ENCODE measurements around the gene NDFIP2. TPM values are rescaled to one million over a fixed set of nuclear protein-coding genes. Genes with fewer than 3 reads are reported as not detected.

NDFIP2 gene
- total and polyA plus RNA-seq, 10 of the 15 experiments (the other 5 are each of a cell fraction or from before 2014, with no cell fraction given): 17.9 to 57.2 (median 30.6) TPM

DNA sequence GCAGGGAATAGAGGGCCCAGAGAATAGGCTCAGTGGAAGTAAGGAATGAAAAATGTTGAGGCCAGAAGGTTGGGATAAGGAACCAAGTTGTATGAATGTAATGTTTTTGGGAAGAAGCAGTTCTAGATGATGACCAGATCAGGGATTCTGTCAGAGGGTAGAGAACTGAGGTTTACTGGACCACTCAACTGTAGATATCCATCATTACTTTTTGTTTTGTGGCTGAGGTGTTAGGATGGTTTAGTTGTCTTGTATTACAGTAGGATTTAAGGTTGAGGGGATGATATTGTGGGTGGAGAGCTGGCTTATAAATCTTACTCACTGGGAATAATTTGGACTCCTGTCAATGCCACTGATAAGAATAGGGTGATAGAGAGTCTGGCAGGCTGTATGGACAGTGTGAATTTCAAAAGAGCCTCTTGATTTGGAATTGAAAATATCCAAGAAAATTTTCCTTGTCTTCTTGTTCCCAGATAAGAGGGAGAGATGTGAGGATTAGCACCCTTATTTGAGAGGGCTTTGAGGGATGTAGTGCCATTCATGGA, 22.6 kb downstream of the NDFIP2 start (continued):
- TF ChIP-seq ETV6 (conservative IDR thresholded peaks at IDR 0.05 in 1 of 2, IDR thresholded peaks at IDR 0.05 in 1 of 2; ENCODE audit: borderline replicate concordance in 1 of 2, low read depth in 1 of 2) (no peak), CEBPB (IDR thresholded peaks at IDR 0.05; ENCODE audit: borderline replicate concordance in 1 of 2, low read depth in 2 of 2, low read length in 2 of 2) (no peak), IKZF2 (IDR thresholded peaks at IDR 0.05) (no peak), USF1 (IDR thresholded peaks at IDR 0.05; ENCODE audit: borderline replicate concordance, extremely low read length, insufficient read depth, low read depth, low read length) (no peak), POLR2A (IDR thresholded peaks at IDR 0.05; ENCODE audit: low read depth, low read length) (no peak), MEF2A (IDR thresholded peaks at IDR 0.05; ENCODE audit: insufficient read depth, low read depth, low read length) (no peak)
- TF ChIP-seq, protein P1, sequence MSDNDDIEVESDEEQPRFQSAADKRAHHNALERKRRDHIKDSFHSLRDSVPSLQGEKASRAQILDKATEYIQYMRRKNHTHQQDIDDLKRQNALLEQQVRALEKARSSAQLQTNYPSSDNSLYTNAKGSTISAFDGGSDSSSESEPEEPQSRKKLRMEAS (IDR thresholded peaks at IDR 0.05; ENCODE audit: low read depth, low read length): no peak
- TF ChIP-seq, protein P2, sequence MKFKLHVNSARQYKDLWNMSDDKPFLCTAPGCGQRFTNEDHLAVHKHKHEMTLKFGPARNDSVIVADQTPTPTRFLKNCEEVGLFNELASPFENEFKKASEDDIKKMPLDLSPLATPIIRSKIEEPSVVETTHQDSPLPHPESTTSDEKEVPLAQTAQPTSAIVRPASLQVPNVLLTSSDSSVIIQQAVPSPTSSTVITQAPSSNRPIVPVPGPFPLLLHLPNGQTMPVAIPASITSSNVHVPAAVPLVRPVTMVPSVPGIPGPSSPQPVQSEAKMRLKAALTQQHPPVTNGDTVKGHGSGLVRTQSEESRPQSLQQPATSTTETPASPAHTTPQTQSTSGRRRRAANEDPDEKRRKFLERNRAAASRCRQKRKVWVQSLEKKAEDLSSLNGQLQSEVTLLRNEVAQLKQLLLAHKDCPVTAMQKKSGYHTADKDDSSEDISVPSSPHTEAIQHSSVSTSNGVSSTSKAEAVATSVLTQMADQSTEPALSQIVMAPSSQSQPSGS (IDR thresholded peaks at IDR 0.05; ENCODE audit: low read length): no peak

DNA sequence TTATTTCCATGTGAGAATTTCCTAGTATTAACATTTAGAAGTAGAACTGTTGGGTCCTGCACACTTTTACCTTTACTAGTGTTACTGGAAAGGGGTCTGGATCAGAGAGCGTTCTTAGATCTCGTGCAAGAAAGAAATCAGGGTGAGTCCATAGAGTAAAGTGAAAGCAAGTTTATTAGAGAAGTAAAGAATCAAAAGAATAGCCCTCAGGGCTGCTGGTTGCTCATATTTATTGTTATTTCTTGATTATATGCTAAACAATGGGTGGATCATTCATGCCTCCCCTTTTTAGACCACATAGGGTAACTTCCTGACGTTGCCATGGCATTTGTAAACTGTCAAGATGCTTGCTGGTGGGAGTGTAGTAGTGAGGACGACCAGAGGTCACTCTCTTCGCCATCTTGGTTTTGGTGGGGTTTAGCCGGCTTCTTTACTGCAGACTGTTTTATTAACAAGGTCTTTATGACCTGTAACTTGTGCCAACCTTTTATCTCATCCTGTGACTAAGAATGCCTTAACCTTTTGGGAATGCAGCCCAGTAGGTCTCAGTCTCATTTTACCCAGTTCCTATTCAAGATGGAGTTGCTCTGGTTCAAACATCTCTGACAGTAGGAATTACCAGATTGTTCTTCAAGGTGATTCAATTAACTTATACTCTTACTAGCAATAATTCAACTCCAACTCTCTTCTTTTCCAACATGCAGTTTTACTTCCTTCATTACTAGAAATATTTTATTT, 27.4 kb downstream of the NDFIP2 start:
- no peak overlapping the region for H3K4me3 ChIP-seq
- no peaks in the 10 kb centered on the region for H3K36me3 ChIP-seq (ENCODE audit: control insufficient read depth in 2 of 2, insufficient read depth in 2 of 2, low read length in 1 of 2)
- ChIA-PET SMC1A (ENCODE audit: uncharacterized antibody, unreplicated experiment) (no interaction called here), POLR2A (interaction anchor here (0.6 kb wide), 1 partner anchor 11 kb away, joined by 3 read pairs; no protein-coding TSS in a partner anchor), RAD21 (ENCODE audit: unreplicated experiment) (no interaction called here), CTCF (interaction anchor here (0.6 kb wide), 1 partner anchor 102 kb away, joined by 3 read pairs; the partner anchor contains the start of gene RBM26)
- intact Hi-C loops (cut with micrococcal nuclease; ENCODE audit: unreplicated experiment) (no loop called here), in situ Hi-C loops (cut with MboI) (no loop called here)
- H3K79me2 ChIP-seq (ENCODE audit: control insufficient read depth, insufficient read depth, low read length): no peaks in the 10 kb centered on the region
- FAIRE-seq (no peak), ATAC-seq (no peak), DNase-seq (ENCODE audit: low read depth, low spot score) (no peak)
- no peaks in the 10 kb centered on the region for H3K27me3 ChIP-seq (replicated peaks in 1 of 2; ENCODE audit: control insufficient read depth in 2 of 2, insufficient read depth in 2 of 2, low read length in 1 of 2)
- H3K9me3 ChIP-seq (replicated peaks; ENCODE audit: control insufficient read depth, insufficient read depth, low read length): no peaks in the 10 kb centered on the region
- no peaks in the 10 kb centered on the region for H3K4me1 ChIP-seq (ENCODE audit: control insufficient read depth, insufficient read depth, low read length)
- H4K20me1 ChIP-seq (ENCODE audit: control insufficient read depth, insufficient read depth): no peaks in the 10 kb centered on the region
- no peak overlapping the region for H3K4me2 ChIP-seq (ENCODE audit: control insufficient read depth, insufficient read depth)
- 93% methylated on average over 6 of the region's 6 CpGs for WGBS (ENCODE audit: insufficient coverage, insufficient replicate concordance, low lambda C conversion rate, missing lambda C conversion rate)
- H2AFZ ChIP-seq (ENCODE audit: control insufficient read depth, low read depth, low read length): no peak overlapping the region
- no peak overlapping the region for H3K27ac ChIP-seq (ENCODE audit: control insufficient read depth, insufficient read depth)
- BruUV-seq (replicated peaks): no TSS peak
- H3K9ac ChIP-seq (ENCODE audit: control insufficient read depth, insufficient read depth, low read length): no peak overlapping the region
- TF ChIP-seq TARDBP (IDR thresholded peaks at IDR 0.05; ENCODE audit: borderline replicate concordance): no peak
- TF ChIP-seq ZNF622 (IDR thresholded peaks at IDR 0.05): no peak
- no peak for TF ChIP-seq ZNF274 (IDR thresholded peaks at IDR 0.05; ENCODE audit: insufficient read depth, insufficient read length)
- TF ChIP-seq PAX5 (IDR thresholded peaks at IDR 0.05; ENCODE audit: borderline replicate concordance, low read depth, low read length): no peak
- no peak for TF ChIP-seq SMC3 (IDR thresholded peaks at IDR 0.05; ENCODE audit: borderline replicate concordance, low read length)
- no peak for TF ChIP-seq HCFC1 (IDR thresholded peaks at IDR 0.05; ENCODE audit: low read length)
- TF ChIP-seq NFYA (IDR thresholded peaks at IDR 0.05; ENCODE audit: borderline replicate concordance, low read depth, low read length): no peak
- no peak for TF ChIP-seq YY1 (IDR thresholded peaks at IDR 0.05; ENCODE audit: low read depth, low read length)
- TF ChIP-seq, protein P3, sequence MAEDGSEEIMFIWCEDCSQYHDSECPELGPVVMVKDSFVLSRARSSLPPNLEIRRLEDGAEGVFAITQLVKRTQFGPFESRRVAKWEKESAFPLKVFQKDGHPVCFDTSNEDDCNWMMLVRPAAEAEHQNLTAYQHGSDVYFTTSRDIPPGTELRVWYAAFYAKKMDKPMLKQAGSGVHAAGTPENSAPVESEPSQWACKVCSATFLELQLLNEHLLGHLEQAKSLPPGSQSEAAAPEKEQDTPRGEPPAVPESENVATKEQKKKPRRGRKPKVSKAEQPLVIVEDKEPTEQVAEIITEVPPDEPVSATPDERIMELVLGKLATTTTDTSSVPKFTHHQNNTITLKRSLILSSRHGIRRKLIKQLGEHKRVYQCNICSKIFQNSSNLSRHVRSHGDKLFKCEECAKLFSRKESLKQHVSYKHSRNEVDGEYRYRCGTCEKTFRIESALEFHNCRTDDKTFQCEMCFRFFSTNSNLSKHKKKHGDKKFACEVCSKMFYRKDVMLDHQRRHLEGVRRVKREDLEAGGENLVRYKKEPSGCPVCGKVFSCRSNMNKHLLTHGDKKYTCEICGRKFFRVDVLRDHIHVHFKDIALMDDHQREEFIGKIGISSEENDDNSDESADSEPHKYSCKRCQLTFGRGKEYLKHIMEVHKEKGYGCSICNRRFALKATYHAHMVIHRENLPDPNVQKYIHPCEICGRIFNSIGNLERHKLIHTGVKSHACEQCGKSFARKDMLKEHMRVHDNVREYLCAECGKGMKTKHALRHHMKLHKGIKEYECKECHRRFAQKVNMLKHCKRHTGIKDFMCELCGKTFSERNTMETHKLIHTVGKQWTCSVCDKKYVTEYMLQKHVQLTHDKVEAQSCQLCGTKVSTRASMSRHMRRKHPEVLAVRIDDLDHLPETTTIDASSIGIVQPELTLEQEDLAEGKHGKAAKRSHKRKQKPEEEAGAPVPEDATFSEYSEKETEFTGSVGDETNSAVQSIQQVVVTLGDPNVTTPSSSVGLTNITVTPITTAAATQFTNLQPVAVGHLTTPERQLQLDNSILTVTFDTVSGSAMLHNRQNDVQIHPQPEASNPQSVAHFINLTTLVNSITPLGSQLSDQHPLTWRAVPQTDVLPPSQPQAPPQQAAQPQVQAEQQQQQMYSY (CRISPR knock-in tag; IDR thresholded peaks at IDR 0.05): no peak
